HepG2 (cell line): Measurements from ENCODE around the gene KNL1. TPM values are rescaled to one million over a fixed set of nuclear protein-coding genes. Genes with fewer than 3 reads are reported as not detected.
A peak's percentile ranks its signal among the peaks of the same experiment; 100 is the strongest.

Source experiments
- BORCS8-MEF2B ChIP-seq: sonication (generic); formaldehyde crosslinking; IDR thresholded peaks from 2 replicates; pipeline ENCODE4 v1.8.0; 2022; ENCODE audit warnings: mild to moderate bottlenecking, missing genetic modification reagents
- CENPX ChIP-seq: sonication (generic); formaldehyde crosslinking; IDR thresholded peaks from 2 replicates; pipeline ENCODE4 v1.9.0; 2021; ENCODE audit warnings: mild to moderate bottlenecking, missing genetic modification reagents, moderate library complexity
- FUBP1 ChIP-seq: sonication (generic); formaldehyde crosslinking; IDR thresholded peaks from 2 replicates; pipeline ENCODE4 v1.5.1; 2020; ENCODE audit warnings: missing genetic modification reagents, mild to moderate bottlenecking, borderline replicate concordance
- GMEB2 ChIP-seq: IDR thresholded peaks from 2 replicates; pipeline ENCODE4 v1.6.1; 2016; ENCODE audit warnings: missing biosample characterization, missing genetic modification reagents, low read depth
- HIC2 ChIP-seq: sonication (generic); formaldehyde crosslinking; IDR thresholded peaks from 2 replicates; pipeline ENCODE4 v1.9.0; 2022; ENCODE audit warnings: low read depth, missing genetic modification reagents
- KMT2B ChIP-seq: IDR thresholded peaks from 2 replicates; pipeline ENCODE4 v1.6.1; 2016; ENCODE audit warnings: missing genetic modification reagents, missing compliant biosample characterization
- MATR3 ChIP-seq: sonication (generic); formaldehyde crosslinking; IDR thresholded peaks from 2 replicates; pipeline ENCODE4 v1.4.0; 2020; ENCODE audit warnings: missing genetic modification reagents
- MTA1 ChIP-seq: sonication (generic); formaldehyde crosslinking; IDR thresholded peaks from 2 replicates; pipeline ENCODE4 v1.4.0; 2020; ENCODE audit warnings: missing genetic modification reagents, mild to moderate bottlenecking, borderline replicate concordance
- NKX3-1 ChIP-seq: sonication (generic); formaldehyde crosslinking; IDR thresholded peaks from 2 replicates; pipeline ENCODE4 v1.5.0; 2020; ENCODE audit warnings: missing genetic modification reagents
- PAX8 ChIP-seq: sonication (generic); formaldehyde crosslinking; IDR thresholded peaks from 2 replicates; pipeline ENCODE4 v1.8.0; 2022; ENCODE audit warnings: mild to moderate bottlenecking, missing genetic modification reagents, borderline replicate concordance
- RFXANK ChIP-seq: IDR thresholded peaks from 2 replicates; pipeline ENCODE4 v1.6.1; 2016
- RXRB ChIP-seq: IDR thresholded peaks from 2 replicates; pipeline ENCODE4 v1.6.1; 2016; ENCODE audit warnings: borderline replicate concordance, missing genetic modification reagents, missing compliant biosample characterization
- SALL1 ChIP-seq: sonication (generic); formaldehyde crosslinking; IDR thresholded peaks from 2 replicates; pipeline ENCODE4 v1.8.0; 2022; ENCODE audit warnings: mild to moderate bottlenecking, missing genetic modification reagents
- SNAI1 ChIP-seq: sonication (generic); formaldehyde crosslinking; IDR thresholded peaks from 2 replicates; pipeline ENCODE4 v1.5.0; 2020; ENCODE audit warnings: mild to moderate bottlenecking, missing genetic modification reagents, borderline replicate concordance
- SRF ChIP-seq: IDR thresholded peaks from 2 replicates; pipeline ENCODE4 v1.6.1; 2011; ENCODE audit warnings: mild to moderate bottlenecking, low read depth, low read length, moderate library complexity
- STAG1 ChIP-seq: sonication (generic); formaldehyde crosslinking; IDR thresholded peaks from 2 replicates; pipeline ENCODE4 v1.4.0; 2020; ENCODE audit warnings: missing genetic modification reagents
- XRCC5 ChIP-seq: fragments of 200-400 bp; formaldehyde crosslinking; optimal IDR thresholded peaks from 2 replicates; pipeline ENCODE3; 2017; ENCODE audit warnings: mild to moderate bottlenecking, low read length
- ZNF557 ChIP-seq: sonication (generic); formaldehyde crosslinking; IDR thresholded peaks from 2 replicates; pipeline ENCODE4 v1.4.0; 2020; ENCODE audit warnings: missing genetic modification reagents
- polyA plus RNA-seq, 8 experiments: library from polyadenylated mRNA; depleted of rRNA in 3 of 8; stranded (reverse) in 7 of 8; unstranded in 1 of 8; fragments of >200 nt; fragmentation: Illumina TruSeq in 4 of 8; extraction: Trizol in 4 of 8; gene quantifications; 2 replicates each; pipeline versions ENCODE4 v1.2.1 to v1.2.3, GENCODE V29; 2011 to 2016; ENCODE audit warnings: low read depth in 4 of 8, missing spikeins in 1 of 8, mixed read lengths in 1 of 8; ENCODE audit not compliant: insufficient read depth in 1 of 8
- total RNA-seq, 5 experiments: library from RNA; depleted of rRNA; stranded (reverse); fragments of >200 nt; fragmentation: Illumina TruSeq; extraction: Trizol; gene quantifications; 2 replicates each; pipeline ENCODE4 v1.2.3, GENCODE V29; 2016; ENCODE audit warnings: low read depth in 1 of 5
- TF ChIP-seq, protein P1 (sequence below): IDR thresholded peaks from 2 replicates; pipeline ENCODE4 v1.6.1; 2016; ENCODE audit warnings: low read depth, missing genetic modification reagents, missing compliant biosample characterization

KNL1 gene
- total and polyA plus RNA-seq, 2 of the 13 experiments (the other 11 are each of a cell fraction or from before 2014, with no cell fraction given) = 8.0 to 21.4 TPM

DNA sequence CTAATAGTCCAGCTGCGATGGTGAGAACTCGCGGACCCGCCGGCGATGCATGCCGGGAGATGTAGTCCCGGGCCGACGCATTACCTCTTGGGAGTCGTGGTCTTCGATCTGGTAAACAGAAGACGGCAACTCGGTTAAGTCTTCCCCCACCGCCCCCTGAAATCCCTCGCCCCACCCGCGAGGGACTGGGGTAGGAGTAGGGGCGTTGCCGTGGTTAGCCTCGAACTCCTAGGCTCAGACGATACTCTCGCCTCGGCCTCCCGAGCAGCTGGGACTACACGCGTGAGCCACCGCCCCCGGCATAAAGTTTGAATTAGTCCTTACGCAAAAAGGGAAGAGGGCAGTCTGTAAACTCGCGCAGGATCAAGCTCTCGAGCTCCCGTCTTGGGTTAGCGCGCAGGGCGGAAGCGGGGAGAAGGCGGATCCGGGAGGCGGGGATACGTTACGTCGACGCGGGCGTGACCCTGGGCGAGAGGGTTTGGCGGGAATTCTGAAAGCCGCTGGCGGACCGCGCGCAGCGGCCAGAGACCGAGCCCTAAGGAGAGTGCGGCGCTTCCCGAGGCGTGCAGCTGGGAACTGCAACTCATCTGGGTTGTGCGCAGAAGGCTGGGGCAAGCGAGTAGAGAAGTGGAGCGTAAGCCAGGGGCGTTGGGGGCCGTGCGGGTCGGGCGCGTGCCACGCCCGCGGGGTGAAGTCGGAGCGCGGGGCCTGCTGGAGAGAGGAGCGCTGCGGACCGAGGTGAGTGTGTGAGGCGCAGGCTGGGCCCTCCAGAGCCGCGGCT is 100.8 kb downstream of the KNL1 start, which contains the start of gene RAD51 (continued):
- TF ChIP-seq RFXANK = peak; percentile 84; the same call in 1 of the 2 replicates
- no peak; the same call in 1 of the 2 replicates for TF ChIP-seq BORCS8-MEF2B (CRISPR knock-in tag)
- TF ChIP-seq STAG1 (CRISPR knock-in tag) = 0 out of 2 replicates have a peak, but pooled peaks have one; percentile 18
- no peak for TF ChIP-seq FUBP1 (CRISPR knock-in tag)
- peak; percentile 74; the same call in 1 of the 2 replicates for TF ChIP-seq SALL1 (CRISPR knock-in tag)
- TF ChIP-seq GMEB2 (CRISPR knock-in tag) = peak; percentile 85
- TF ChIP-seq, protein P1, sequence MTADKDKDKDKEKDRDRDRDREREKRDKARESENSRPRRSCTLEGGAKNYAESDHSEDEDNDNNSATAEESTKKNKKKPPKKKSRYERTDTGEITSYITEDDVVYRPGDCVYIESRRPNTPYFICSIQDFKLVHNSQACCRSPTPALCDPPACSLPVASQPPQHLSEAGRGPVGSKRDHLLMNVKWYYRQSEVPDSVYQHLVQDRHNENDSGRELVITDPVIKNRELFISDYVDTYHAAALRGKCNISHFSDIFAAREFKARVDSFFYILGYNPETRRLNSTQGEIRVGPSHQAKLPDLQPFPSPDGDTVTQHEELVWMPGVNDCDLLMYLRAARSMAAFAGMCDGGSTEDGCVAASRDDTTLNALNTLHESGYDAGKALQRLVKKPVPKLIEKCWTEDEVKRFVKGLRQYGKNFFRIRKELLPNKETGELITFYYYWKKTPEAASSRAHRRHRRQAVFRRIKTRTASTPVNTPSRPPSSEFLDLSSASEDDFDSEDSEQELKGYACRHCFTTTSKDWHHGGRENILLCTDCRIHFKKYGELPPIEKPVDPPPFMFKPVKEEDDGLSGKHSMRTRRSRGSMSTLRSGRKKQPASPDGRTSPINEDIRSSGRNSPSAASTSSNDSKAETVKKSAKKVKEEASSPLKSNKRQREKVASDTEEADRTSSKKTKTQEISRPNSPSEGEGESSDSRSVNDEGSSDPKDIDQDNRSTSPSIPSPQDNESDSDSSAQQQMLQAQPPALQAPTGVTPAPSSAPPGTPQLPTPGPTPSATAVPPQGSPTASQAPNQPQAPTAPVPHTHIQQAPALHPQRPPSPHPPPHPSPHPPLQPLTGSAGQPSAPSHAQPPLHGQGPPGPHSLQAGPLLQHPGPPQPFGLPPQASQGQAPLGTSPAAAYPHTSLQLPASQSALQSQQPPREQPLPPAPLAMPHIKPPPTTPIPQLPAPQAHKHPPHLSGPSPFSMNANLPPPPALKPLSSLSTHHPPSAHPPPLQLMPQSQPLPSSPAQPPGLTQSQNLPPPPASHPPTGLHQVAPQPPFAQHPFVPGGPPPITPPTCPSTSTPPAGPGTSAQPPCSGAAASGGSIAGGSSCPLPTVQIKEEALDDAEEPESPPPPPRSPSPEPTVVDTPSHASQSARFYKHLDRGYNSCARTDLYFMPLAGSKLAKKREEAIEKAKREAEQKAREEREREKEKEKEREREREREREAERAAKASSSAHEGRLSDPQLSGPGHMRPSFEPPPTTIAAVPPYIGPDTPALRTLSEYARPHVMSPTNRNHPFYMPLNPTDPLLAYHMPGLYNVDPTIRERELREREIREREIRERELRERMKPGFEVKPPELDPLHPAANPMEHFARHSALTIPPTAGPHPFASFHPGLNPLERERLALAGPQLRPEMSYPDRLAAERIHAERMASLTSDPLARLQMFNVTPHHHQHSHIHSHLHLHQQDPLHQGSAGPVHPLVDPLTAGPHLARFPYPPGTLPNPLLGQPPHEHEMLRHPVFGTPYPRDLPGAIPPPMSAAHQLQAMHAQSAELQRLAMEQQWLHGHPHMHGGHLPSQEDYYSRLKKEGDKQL (CRISPR knock-in tag) = no peak
- peak; percentile 48; the same call in 1 of the 2 replicates for TF ChIP-seq PAX8 (CRISPR knock-in tag)
- TF ChIP-seq SRF = no peak
- TF ChIP-seq CENPX (CRISPR knock-in tag) = no peak
- no peak for TF ChIP-seq MATR3
- TF ChIP-seq RXRB (CRISPR knock-in tag) = peak; percentile 56; the same call in 1 of the 2 replicates
- TF ChIP-seq HIC2 (CRISPR knock-in tag) = no peak; the same call in 1 of the 2 replicates
- peak; percentile 22 for TF ChIP-seq XRCC5
- TF ChIP-seq SNAI1 = no peak
- peak; percentile 55; the same call in 1 of the 2 replicates for TF ChIP-seq NKX3-1 (CRISPR knock-in tag)
- TF ChIP-seq ZNF557 (CRISPR knock-in tag) = no peak
- no peak; the same call in 1 of the 2 replicates for TF ChIP-seq MTA1 (CRISPR knock-in tag)
- peak; percentile 72; the same call in 1 of the 2 replicates for TF ChIP-seq KMT2B (CRISPR knock-in tag)
